Measurements from ENCODE around the gene LSAMP.

The LSAMP gene

GRCh38 chr3:115901008-115901407 is 544.3 kb downstream of the LSAMP start:
- DNase-seq (ENCODE audit: low spot score), result no peak
- no peak for TF ChIP-seq CTCF (conservative IDR thresholded peaks at IDR 0.05; ENCODE audit: low read depth)
- H3K27ac ChIP-seq, result no peak overlapping the region
- POLR2A ChIA-PET (ENCODE audit: low non-redundant PET), result no interaction called here
- CTCF ChIA-PET, result no interaction called here

- no peak overlapping the region for H3K27ac ChIP-seq
- no peak for TF ChIP-seq CTCF (conservative IDR thresholded peaks at IDR 0.05; ENCODE audit: low read depth)
- CTCF ChIA-PET, result no interaction called here
- DNase-seq (ENCODE audit: low spot score), result no peak
- POLR2A ChIA-PET (ENCODE audit: low non-redundant PET), result no interaction called here
These were observed 545.8 kb downstream of the LSAMP start for GRCh38 chr3:115899535-115899934.

- H3K27ac ChIP-seq, result no peak overlapping the region
- no peak for TF ChIP-seq CTCF (conservative IDR thresholded peaks at IDR 0.05; ENCODE audit: low read depth)
- POLR2A ChIA-PET (ENCODE audit: low non-redundant PET), result no interaction called here
- no peak for DNase-seq (ENCODE audit: low spot score)
- CTCF ChIA-PET, result no interaction called here
These were observed 546.5 kb downstream of the LSAMP start for GRCh38 chr3:115898656-115899410.

- POLR2A ChIA-PET (ENCODE audit: low non-redundant PET), result no interaction called here
- no peak overlapping the region for H3K27ac ChIP-seq
- no peak for TF ChIP-seq CTCF (conservative IDR thresholded peaks at IDR 0.05; ENCODE audit: low read depth)
- no peak for DNase-seq (ENCODE audit: low spot score)
- CTCF ChIA-PET, result no interaction called here
These were observed 554.2 kb downstream of the LSAMP start for GRCh38 chr3:115891006-115891636.

GRCh38 chr3:115890579-115890978 is 554.7 kb downstream of the LSAMP start:
- no peak for DNase-seq (ENCODE audit: low spot score)
- CTCF ChIA-PET, result no interaction called here
- no peak overlapping the region for H3K27ac ChIP-seq
- POLR2A ChIA-PET (ENCODE audit: low non-redundant PET), result no interaction called here
- TF ChIP-seq CTCF (conservative IDR thresholded peaks at IDR 0.05; ENCODE audit: low read depth), result no peak

- no peak overlapping the region for H3K27ac ChIP-seq
- TF ChIP-seq CTCF (conservative IDR thresholded peaks at IDR 0.05; ENCODE audit: low read depth), result no peak
- ChIA-PET CTCF (no interaction called here), POLR2A (ENCODE audit: low non-redundant PET) (no interaction called here)
- no peak for DNase-seq (ENCODE audit: low spot score)
These were observed 559.7 kb downstream of the LSAMP start for GRCh38 chr3:115885621-115886020.
